ENCODE data around the gene ATG2A. TPM values are rescaled to one million over a fixed set of nuclear protein-coding genes. Genes with fewer than 3 reads are reported as not detected.

ATG2A gene
- total RNA-seq, 1 donor from 2014 or later = 4.4 TPM

DNA sequence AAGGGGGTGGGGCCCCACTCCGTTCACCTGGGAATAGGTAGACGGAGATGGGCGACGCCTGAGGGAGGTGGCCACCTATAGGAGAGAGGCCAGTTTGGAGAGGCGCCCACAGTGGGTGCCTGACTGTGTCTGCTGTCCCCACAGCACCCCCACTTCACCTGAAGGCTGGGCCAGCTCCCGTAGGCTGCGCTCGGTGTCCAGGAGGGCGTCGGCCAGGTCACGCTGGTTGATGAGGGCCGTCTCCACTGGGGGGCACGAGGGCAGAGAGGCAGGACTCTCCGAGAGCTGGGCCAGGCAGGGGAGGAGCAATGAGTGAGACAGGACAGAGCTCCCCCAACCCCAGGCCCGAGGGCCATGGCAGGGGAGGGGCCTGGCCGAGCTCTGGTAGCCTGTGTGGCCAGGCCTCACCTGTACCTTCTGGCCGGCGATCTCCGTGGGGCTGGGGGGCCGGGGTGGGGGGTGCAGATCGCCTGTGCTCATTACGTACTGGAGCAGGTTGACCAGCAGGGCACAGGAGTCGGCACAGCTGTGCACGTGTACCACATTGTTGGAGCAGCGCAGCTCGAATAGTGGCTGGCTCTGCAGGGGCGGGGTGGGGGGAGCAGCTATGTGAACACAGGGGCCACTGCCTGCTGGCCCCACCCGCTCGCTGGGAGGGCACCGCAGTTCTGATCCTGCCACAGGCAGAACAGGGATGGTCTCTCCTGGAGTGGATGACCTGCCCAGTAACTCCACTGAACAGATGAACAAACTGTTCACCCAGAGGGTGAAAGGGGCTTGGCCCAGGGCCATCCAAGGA lies 14.7 kb downstream of the ATG2A start:
- no peak overlapping the region for H3K4me3 Mint-ChIP-seq
- no peaks in the 10 kb centered on the region for H4K20me1 ChIP-seq (ENCODE audit: low read depth)
- TF ChIP-seq, protein P1, sequence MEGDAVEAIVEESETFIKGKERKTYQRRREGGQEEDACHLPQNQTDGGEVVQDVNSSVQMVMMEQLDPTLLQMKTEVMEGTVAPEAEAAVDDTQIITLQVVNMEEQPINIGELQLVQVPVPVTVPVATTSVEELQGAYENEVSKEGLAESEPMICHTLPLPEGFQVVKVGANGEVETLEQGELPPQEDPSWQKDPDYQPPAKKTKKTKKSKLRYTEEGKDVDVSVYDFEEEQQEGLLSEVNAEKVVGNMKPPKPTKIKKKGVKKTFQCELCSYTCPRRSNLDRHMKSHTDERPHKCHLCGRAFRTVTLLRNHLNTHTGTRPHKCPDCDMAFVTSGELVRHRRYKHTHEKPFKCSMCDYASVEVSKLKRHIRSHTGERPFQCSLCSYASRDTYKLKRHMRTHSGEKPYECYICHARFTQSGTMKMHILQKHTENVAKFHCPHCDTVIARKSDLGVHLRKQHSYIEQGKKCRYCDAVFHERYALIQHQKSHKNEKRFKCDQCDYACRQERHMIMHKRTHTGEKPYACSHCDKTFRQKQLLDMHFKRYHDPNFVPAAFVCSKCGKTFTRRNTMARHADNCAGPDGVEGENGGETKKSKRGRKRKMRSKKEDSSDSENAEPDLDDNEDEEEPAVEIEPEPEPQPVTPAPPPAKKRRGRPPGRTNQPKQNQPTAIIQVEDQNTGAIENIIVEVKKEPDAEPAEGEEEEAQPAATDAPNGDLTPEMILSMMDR (IDR thresholded peaks at IDR 0.05) = no peak
- TF ChIP-seq EZH2 (IDR thresholded peaks at IDR 0.05) = no peak
- no peak for TF ChIP-seq EZH2phosphoT487 (IDR thresholded peaks at IDR 0.05)
- no peaks in the 10 kb centered on the region for H3K27me3 ChIP-seq
- no peaks in the 10 kb centered on the region for H3K79me2 ChIP-seq (ENCODE audit: low read depth)
- no peak overlapping the region for H2AFZ ChIP-seq (replicated peaks)
- DNase-seq (ENCODE audit: low spot score) = no peak
- peaks cover 9% of the 10 kb centered on the region for H3K36me3 Mint-ChIP-seq
- no peaks in the 10 kb centered on the region for H3K9me3 Mint-ChIP-seq
- no peak overlapping the region for H3K4me2 ChIP-seq
- no peaks in the 10 kb centered on the region for H3K36me3 ChIP-seq
- H3K9ac ChIP-seq = no peak overlapping the region
- peaks cover 8% of the 10 kb centered on the region for H3K27me3 Mint-ChIP-seq (ENCODE audit: insufficient read depth, low read depth)
- no peak overlapping the region for H3K4me3 ChIP-seq
- no peaks in the 10 kb centered on the region for H3K9me3 ChIP-seq (ENCODE audit: low read depth)
- no peak overlapping the region for H3K27ac ChIP-seq
- H3F3A ChIP-seq (ENCODE audit: low read depth) = no peaks in the 10 kb centered on the region
- no peaks in the 10 kb centered on the region for H3K4me1 Mint-ChIP-seq
- no peaks in the 10 kb centered on the region for H3K4me1 ChIP-seq
- no peak overlapping the region for H3K27ac Mint-ChIP-seq

- no peak overlapping the region for H3K27ac ChIP-seq
- H3K4me2 ChIP-seq = no peak overlapping the region
- TF ChIP-seq, protein P1 (IDR thresholded peaks at IDR 0.05) = no peak
- TF ChIP-seq EZH2phosphoT487 (IDR thresholded peaks at IDR 0.05) (no peak), EZH2 (IDR thresholded peaks at IDR 0.05) (no peak)
- no peaks in the 10 kb centered on the region for H3K79me2 ChIP-seq (ENCODE audit: low read depth)
- no peak for DNase-seq (ENCODE audit: low spot score)
- no peaks in the 10 kb centered on the region for H3F3A ChIP-seq (ENCODE audit: low read depth)
- Mint-ChIP-seq H3K4me1 (no peaks in the 10 kb centered on the region), H3K27ac (no peak overlapping the region), H3K9me3 (no peaks in the 10 kb centered on the region), H3K36me3 (peaks cover 9% of the 10 kb centered on the region), H3K27me3 (ENCODE audit: insufficient read depth, low read depth) (peaks cover 8% of the 10 kb centered on the region), H3K4me3 (no peak overlapping the region)
- H4K20me1 ChIP-seq (ENCODE audit: low read depth) = no peaks in the 10 kb centered on the region
- no peak overlapping the region for H3K4me3 ChIP-seq
- no peaks in the 10 kb centered on the region for H3K4me1 ChIP-seq
- no peaks in the 10 kb centered on the region for H3K27me3 ChIP-seq
- H2AFZ ChIP-seq (replicated peaks) = no peak overlapping the region
- H3K9ac ChIP-seq = no peak overlapping the region
- no peaks in the 10 kb centered on the region for H3K36me3 ChIP-seq
- H3K9me3 ChIP-seq (ENCODE audit: low read depth) = no peaks in the 10 kb centered on the region
Observed at GRCh38 chr11:64900774-64901173, 16.2 kb downstream of the ATG2A start.

GRCh38 chr11:64900263-64900678 lies 16.7 kb downstream of the ATG2A start:
- Histone ChIP-seq H3K9me3 (ENCODE audit: low read depth) (no peaks in the 10 kb centered on the region), H4K20me1 (ENCODE audit: low read depth) (no peaks in the 10 kb centered on the region), H3K36me3 (no peaks in the 10 kb centered on the region), H3K27ac (no peak overlapping the region), H3F3A (ENCODE audit: low read depth) (no peaks in the 10 kb centered on the region), H3K4me2 (no peak overlapping the region), H3K79me2 (ENCODE audit: low read depth) (no peaks in the 10 kb centered on the region), H3K4me1 (no peaks in the 10 kb centered on the region), H2AFZ (replicated peaks) (no peak overlapping the region), H3K9ac (no peak overlapping the region), H3K27me3 (no peaks in the 10 kb centered on the region), H3K4me3 (no peak overlapping the region)
- Mint-ChIP-seq H3K27ac (no peak overlapping the region), H3K9me3 (no peaks in the 10 kb centered on the region), H3K4me3 (no peak overlapping the region), H3K4me1 (no peaks in the 10 kb centered on the region), H3K36me3 (peaks cover 7% of the 10 kb centered on the region), H3K27me3 (ENCODE audit: insufficient read depth, low read depth) (peaks cover 8% of the 10 kb centered on the region)
- DNase-seq (ENCODE audit: low spot score) = no peak
- TF ChIP-seq EZH2 (IDR thresholded peaks at IDR 0.05) (no peak), EZH2phosphoT487 (IDR thresholded peaks at IDR 0.05) (no peak)
- TF ChIP-seq, protein P1 (IDR thresholded peaks at IDR 0.05) = no peak
